Astrocyte of the cerebellum (primary cell): ENCODE data around the gene FOS.
A peak's percentile ranks its signal among the peaks of the same experiment; 100 is the strongest.
"Not testable (repeated sequence)": the region's sequence is repeated elsewhere in the genome, so short reads cannot be mapped to it uniquely, and the experiment has no call there.

Experiments
- DNase-seq: peaks from one replicate; pipeline ENCODE4 v3.0.0-alpha.2; 2011; ENCODE audit warnings: low read depth
- H3K4me3 ChIP-seq: 2 replicates; pipeline ENCODE4 v1.5.1; 2011; ENCODE audit warnings: mild to moderate bottlenecking, low read depth, low read length, moderate library complexity
- CTCF ChIP-seq: IDR thresholded peaks from 2 replicates; pipeline ENCODE4 v1.5.1; 2012; ENCODE audit warnings: low read length, low read depth, moderate library complexity, mild to moderate bottlenecking; ENCODE audit errors: missing control alignments
- in situ Hi-C: cut with HindIII; loops from 2 replicates; pipeline ENCODE4 v1.10.0; 2017; ENCODE audit warnings: low sequenced_read_pairs

Gene FOS

GRCh38 chr14:75306927-75307699 lies 28.5 kb downstream of the FOS start:
- H3K4me3 ChIP-seq, result no peak overlapping the region
- no peak for DNase-seq
- in situ Hi-C loops, result loop anchor here (25.0 kb wide), 1 partner anchor 180 kb away; no protein-coding TSS in a partner anchor
- TF ChIP-seq CTCF, result peak; percentile 37

- H3K4me3 ChIP-seq, result no peak overlapping the region
- in situ Hi-C loops, result loop anchor here (25.0 kb wide), 1 partner anchor 179 kb away; no protein-coding TSS in a partner anchor
- TF ChIP-seq CTCF, result peak; percentile 91
- peak; percentile 74 for DNase-seq
These were observed 29.2 kb downstream of the FOS start for GRCh38 chr14:75307700-75308379.

- H3K4me3 ChIP-seq, DNase-seq: not testable (repeated sequence)
- in situ Hi-C loops, result loop anchor here (25.0 kb wide), 1 partner anchor 178 kb away; no protein-coding TSS in a partner anchor
These were observed 30.4 kb downstream of the FOS start for GRCh38 chr14:75308991-75309390.

GRCh38 chr14:75309561-75309960 lies 30.9 kb downstream of the FOS start:
- not testable (repeated sequence) for H3K4me3 ChIP-seq, DNase-seq
- in situ Hi-C loops, result loop anchor here (25.0 kb wide), 1 partner anchor 178 kb away; no protein-coding TSS in a partner anchor

GRCh38 chr14:75310295-75311111 lies 31.9 kb downstream of the FOS start:
- peak; percentile 85 for DNase-seq
- H3K4me3 ChIP-seq, result no peak overlapping the region
- in situ Hi-C loops, result loop anchor here (25.0 kb wide), 1 partner anchor 177 kb away; no protein-coding TSS in a partner anchor
- TF ChIP-seq CTCF, result no peak

- no peak for TF ChIP-seq CTCF
- H3K4me3 ChIP-seq, result no peak overlapping the region
- no peak for DNase-seq
- in situ Hi-C loops, result loop anchor here (25.0 kb wide), 1 partner anchor 176 kb away; no protein-coding TSS in a partner anchor
These were observed 32.7 kb downstream of the FOS start for GRCh38 chr14:75311356-75311755.

GRCh38 chr14:75312341-75312740 lies 33.7 kb downstream of the FOS start:
- TF ChIP-seq CTCF, result no peak
- DNase-seq, result no peak
- in situ Hi-C loops, result loop anchor here (25.0 kb wide), 1 partner anchor 175 kb away; no protein-coding TSS in a partner anchor
- no peak overlapping the region for H3K4me3 ChIP-seq
